Psoas muscle (tissue), 8 donors: Measurements from ENCODE around the gene IMPDH1. TPM values are rescaled to one million over a fixed set of nuclear protein-coding genes. Genes with fewer than 3 reads are reported as not detected.

Source experiments
- ATAC-seq, 4 donors: fragments of 200-7000 bp; cut with Tn5 transposase; one replicate each; pipeline ENCODE4 v1.9.1; 2020; ENCODE audit warnings: moderate library complexity in 3 of 4, mild to moderate bottlenecking in 2 of 4
- DNase-seq, 2 donors: peaks; one replicate each; pipeline ENCODE4 v3.0.0-alpha.2; 2020
- H3K27ac ChIP-seq: fragments of 200-600 bp; one replicate; pipeline ENCODE4 v1.8.0; 2022
- H3K27me3 ChIP-seq, 3 donors: fragments of 200-600 bp in 1 of 3; one replicate each; pipeline versions ENCODE4 v1.6.1 to v1.8.0; 2013 to 2022; ENCODE audit warnings: low read length in 2 of 3, mild to moderate bottlenecking in 2 of 3, moderate library complexity in 1 of 3; ENCODE audit not compliant: insufficient read depth in 3 of 3
- H3K36me3 ChIP-seq, 2 donors: fragments of 200-600 bp in 1 of 2; one replicate each; pipeline versions ENCODE4 v1.6.1 to v1.8.0; 2013 to 2022; ENCODE audit warnings: low read depth in 1 of 2, mild to moderate bottlenecking in 1 of 2, moderate library complexity in 1 of 2; ENCODE audit not compliant: insufficient read depth in 1 of 2
- H3K4me1 ChIP-seq: fragments of 200-600 bp; one replicate; pipeline ENCODE4 v1.8.0; 2022
- H3K4me3 ChIP-seq: fragments of 200-600 bp; one replicate; pipeline ENCODE4 v1.8.0; 2022; ENCODE audit warnings: mild to moderate bottlenecking
- H3K9me3 ChIP-seq: fragments of 200-600 bp; one replicate; pipeline ENCODE4 v1.8.0; 2022
- WGBS, 3 donors: extraction: QIAGEN DNeasy Blood & Tissue Kit; methylation state at CpG; one replicate each; pipeline versions ENCODE4 v1.1.6 to v1.1.7; 2013; 5-methylcytosine and 5-hydroxymethylcytosine counted together
- intact Hi-C, 2 donors: fragments of 100-400 bp; cut with DNase I; formaldehyde crosslinking; loops; one replicate each; pipeline versions ENCODE4 v1.11.0 to v1.14.2; 2022
- polyA plus RNA-seq, 3 donors: library from polyadenylated mRNA; stranded (reverse); fragments of 200-250 nt; gene quantifications; one replicate each; pipeline ENCODE4 v1.2.3, GENCODE V29; 2013
- total RNA-seq, 4 donors: library from RNA; stranded (reverse); fragmentation: NEBNext Ultra II Directional in 2 of 4; extraction: Animal tissue kit (Norgen Biotek cat#: 25700) in 2 of 4; gene quantifications; one replicate each; pipeline versions ENCODE4 v1.2.1 to v1.2.4, GENCODE V29; 2021 to 2023
- TF ChIP-seq, protein P1 (sequence below): fragments of 200-600 bp; IDR thresholded peaks from one replicate; pipeline ENCODE4 v1.8.0; 2022; ENCODE audit warnings: antibody characterized with exemption
- donor health status: healthy with polysubstance abuse.
- donor health status: DM: no; HTN: no; CAD: no; lungs with moderate emphysema.
- donor health status: Bipolar disorder and iron deficiency.
- donor health status: healthy.
- donor health status: DM: yes; HTN: yes; CAD: no.
- donor health status: DM: no; HTN: no; CAD: no.
- donor health status: DM: no; HTN: no; CAD: no.
- donor health status: DM: yes; HTN: yes; CAD: no.

IMPDH1 gene
- total and polyA plus RNA-seq, 7 donors: 5.6 to 10.3 (median 8.6) TPM

GRCh38 chr7:128363261-128363721 lies 46.5 kb downstream of the IMPDH1 start:
- Histone ChIP-seq H3K9me3 (no peaks in the 10 kb centered on the region), H3K4me3 (no peak overlapping the region), H3K36me3 (no peaks in the 10 kb centered on the region), H3K27me3 (no peaks in the 10 kb centered on the region), H3K27ac (no peak overlapping the region), H3K4me1 (peaks cover 19% of the 10 kb centered on the region)
- TF ChIP-seq, protein P1, sequence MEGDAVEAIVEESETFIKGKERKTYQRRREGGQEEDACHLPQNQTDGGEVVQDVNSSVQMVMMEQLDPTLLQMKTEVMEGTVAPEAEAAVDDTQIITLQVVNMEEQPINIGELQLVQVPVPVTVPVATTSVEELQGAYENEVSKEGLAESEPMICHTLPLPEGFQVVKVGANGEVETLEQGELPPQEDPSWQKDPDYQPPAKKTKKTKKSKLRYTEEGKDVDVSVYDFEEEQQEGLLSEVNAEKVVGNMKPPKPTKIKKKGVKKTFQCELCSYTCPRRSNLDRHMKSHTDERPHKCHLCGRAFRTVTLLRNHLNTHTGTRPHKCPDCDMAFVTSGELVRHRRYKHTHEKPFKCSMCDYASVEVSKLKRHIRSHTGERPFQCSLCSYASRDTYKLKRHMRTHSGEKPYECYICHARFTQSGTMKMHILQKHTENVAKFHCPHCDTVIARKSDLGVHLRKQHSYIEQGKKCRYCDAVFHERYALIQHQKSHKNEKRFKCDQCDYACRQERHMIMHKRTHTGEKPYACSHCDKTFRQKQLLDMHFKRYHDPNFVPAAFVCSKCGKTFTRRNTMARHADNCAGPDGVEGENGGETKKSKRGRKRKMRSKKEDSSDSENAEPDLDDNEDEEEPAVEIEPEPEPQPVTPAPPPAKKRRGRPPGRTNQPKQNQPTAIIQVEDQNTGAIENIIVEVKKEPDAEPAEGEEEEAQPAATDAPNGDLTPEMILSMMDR: no peak
- no peak for DNase-seq
- no peak for ATAC-seq
- 86 to 92% (median 86%) methylated on average over 6 of the region's 6 CpGs for WGBS, 3 donors
- intact Hi-C loops: no loop called here

DNA sequence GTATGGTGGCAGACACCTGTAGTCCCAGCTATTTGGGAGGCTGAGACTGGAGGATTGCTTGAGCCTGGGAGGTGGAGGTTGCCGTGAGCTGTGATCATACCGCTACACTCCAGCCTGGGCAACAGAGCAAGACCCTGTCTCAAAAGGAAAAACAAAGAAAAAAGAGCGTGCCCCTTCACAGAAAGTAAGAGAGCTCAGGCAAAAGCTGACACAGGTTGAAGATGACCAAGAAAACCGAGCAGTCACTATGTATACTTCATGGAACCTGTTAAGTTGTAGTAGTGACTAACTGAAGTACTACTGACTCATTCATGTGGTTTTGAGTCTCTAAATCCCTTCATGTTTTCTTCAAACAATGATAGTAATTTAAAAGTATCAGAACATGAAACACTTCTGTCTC lies 47.1 kb downstream of the IMPDH1 start:
- Histone ChIP-seq H3K4me1 (peaks cover 19% of the 10 kb centered on the region), H3K4me3 (no peak overlapping the region), H3K9me3 (no peaks in the 10 kb centered on the region), H3K27ac (no peak overlapping the region), H3K27me3 (no peaks in the 10 kb centered on the region), H3K36me3 (no peaks in the 10 kb centered on the region)
- ATAC-seq (no peak), DNase-seq (no peak)
- intact Hi-C loops: no loop called here
- 84 to 86% (median 85%) methylated on average over 4 of the region's 4 CpGs for WGBS, 3 donors
- TF ChIP-seq, protein P1: no peak

GRCh38 chr7:128361411-128362379 lies 48.1 kb downstream of the IMPDH1 start, which contains the start of gene PRRT4:
TSS of gene PRRT4 (minus strand) at chr7:128361690.
- intact Hi-C loops: no loop called here
- Histone ChIP-seq H3K27me3 (no peaks in the 10 kb centered on the region), H3K9me3 (no peaks in the 10 kb centered on the region), H3K4me3 (peak within 1 kb of the TSS; percentile 72), H3K36me3 (no peaks in the 10 kb centered on the region), H3K27ac (peak within 1 kb of the TSS; percentile 80), H3K4me1 (peaks cover 14% of the 10 kb centered on the region)
- WGBS, 3 donors: 1 to 3% (median 1%) methylated on average over 60 to 88 of the region's 88 CpGs
- ATAC-seq (peak; percentile 71 to 79 (median 75)), DNase-seq (peak; percentile 50 to 77)
- TF ChIP-seq, protein P1: no peak

DNA sequence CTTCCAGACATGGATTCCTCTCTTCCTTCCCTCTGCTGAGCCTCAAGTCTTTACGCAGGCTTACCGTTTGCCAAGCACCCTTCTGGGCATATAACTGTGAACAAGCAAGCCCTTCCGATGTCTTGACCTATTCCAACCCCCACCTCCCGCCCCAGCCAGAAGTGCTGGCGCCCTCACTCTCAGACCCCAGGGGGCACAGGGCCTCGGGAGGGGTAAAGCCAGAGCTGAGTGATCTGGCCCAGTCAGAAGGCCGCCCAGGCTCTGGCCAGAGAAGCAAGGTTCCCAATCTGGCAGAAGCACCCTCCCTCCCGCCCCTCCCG lies 49.5 kb downstream of the IMPDH1 start:
- DNase-seq: no peak
- H3K4me1 ChIP-seq: peaks cover 5% of the 10 kb centered on the region
- TF ChIP-seq, protein P1: no peak
- H3K36me3 ChIP-seq: no peaks in the 10 kb centered on the region
- H3K27me3 ChIP-seq: no peaks in the 10 kb centered on the region
- intact Hi-C loops: no loop called here
- H3K4me3 ChIP-seq: peak overlapping the region; percentile 72
- ATAC-seq: peak in 3 of 4 donors; percentile 1 to 30 (median 10)
- peak overlapping the region; percentile 36 for H3K27ac ChIP-seq
- 42 to 49% (median 43%) methylated on average over 7 to 9 of the region's 9 CpGs for WGBS, 3 donors
- H3K9me3 ChIP-seq: no peaks in the 10 kb centered on the region
